A172 (cell line): ENCODE results near the gene RTBDN. TPM values are rescaled to one million over a fixed set of nuclear protein-coding genes. Genes with fewer than 3 reads are reported as not detected.

Experiments
- DNase-seq: peaks from one replicate; pipeline ENCODE4 v3.0.0-alpha.2; 2015; ENCODE audit warnings: low spot score
- total RNA-seq: library from RNA; depleted of rRNA; stranded (reverse); fragments of >200 nt; shearing (Covaris generic); gene quantifications from 2 replicates; pipeline ENCODE4 v1.2.3, GENCODE V29; 2014; rRNA removed

Gene RTBDN
- 3.4 TPM in 1 of 2 replicates, not detected in the other for total RNA-seq

DNA sequence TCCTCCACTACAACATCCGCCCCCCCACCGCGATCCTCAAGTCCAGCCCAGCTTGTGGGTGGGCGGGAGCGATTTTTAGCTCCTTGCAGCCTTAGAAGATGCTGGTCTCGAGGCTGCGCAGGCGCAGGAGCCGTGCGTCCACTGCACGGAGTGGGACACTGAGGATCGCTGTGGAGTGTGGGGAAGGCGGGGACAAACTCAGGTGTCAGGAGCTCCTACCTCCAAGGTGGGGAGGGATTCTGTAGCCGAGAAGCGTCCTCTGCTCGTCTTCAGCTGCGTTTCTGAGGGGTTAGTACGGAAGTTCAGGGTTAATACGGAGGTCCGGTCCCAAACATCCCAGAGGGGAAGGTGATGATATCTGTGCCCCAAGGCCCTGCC lies at the start of gene RTBDN:
Gene RTBDN, minus strand, starts transcription at position 14 of the 378 bp plus-strand sequence. CDS start 4,600 bp downstream, outside the sequence.
- DNase-seq = no peak

DNA sequence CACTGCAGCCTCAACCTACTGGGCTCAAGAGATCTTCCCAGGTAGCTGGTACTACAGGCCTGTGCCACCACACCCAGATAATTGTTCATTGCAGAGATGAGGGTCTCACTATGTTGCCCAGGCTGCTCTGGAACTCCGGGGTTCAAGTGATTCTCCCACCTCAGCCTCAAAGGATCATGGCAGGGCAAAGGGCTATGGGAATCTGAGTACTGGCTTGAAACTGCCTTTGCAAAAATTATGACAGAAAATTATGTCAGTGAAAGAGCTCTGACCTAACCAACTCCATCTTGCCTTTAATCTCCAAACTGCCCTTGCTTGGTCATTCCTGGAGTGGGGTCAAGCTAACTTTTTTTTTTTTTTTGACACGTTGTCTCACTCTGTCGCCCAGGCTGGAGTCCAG lies 48.2 kb upstream of the RTBDN start:
- no peak for DNase-seq

DNA sequence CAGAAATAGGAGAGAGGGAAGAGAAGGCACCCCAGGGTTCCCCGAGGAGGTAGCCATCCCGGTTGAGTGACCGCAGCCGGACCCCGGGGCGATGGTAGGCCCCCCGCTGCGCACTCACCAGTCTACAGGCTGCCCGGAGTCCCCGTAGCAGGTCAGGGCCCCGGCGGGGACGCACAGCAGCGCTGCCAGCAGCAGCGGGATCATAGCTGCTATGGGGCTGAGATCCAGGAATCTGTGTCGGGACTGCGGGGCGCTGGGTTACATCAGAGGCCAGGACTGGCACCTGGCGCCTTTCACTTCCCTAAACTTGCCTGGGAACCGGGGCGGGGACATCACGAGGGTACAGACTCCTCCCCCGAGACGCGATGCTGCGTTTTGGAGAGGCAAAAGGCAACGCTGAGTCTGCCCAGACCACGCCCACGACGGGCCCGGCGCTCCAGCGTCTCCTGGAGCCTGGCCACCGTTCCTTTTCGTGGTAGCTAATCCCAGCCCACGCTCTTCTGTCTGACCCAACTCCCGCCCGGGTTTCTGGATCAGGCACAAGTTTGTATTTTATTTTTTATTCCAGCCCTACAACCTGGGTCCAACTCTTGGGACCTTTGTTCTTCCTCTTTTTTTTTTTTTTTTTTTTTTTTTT lies 46.9 kb upstream of the RTBDN start, which contains the start of gene DNASE2:
Gene DNASE2, minus strand, starts transcription at position 278 of the 637 bp plus-strand sequence. Its CDS starts 74 bp downstream, at position 204.
- peak; percentile 92 for DNase-seq

DNA sequence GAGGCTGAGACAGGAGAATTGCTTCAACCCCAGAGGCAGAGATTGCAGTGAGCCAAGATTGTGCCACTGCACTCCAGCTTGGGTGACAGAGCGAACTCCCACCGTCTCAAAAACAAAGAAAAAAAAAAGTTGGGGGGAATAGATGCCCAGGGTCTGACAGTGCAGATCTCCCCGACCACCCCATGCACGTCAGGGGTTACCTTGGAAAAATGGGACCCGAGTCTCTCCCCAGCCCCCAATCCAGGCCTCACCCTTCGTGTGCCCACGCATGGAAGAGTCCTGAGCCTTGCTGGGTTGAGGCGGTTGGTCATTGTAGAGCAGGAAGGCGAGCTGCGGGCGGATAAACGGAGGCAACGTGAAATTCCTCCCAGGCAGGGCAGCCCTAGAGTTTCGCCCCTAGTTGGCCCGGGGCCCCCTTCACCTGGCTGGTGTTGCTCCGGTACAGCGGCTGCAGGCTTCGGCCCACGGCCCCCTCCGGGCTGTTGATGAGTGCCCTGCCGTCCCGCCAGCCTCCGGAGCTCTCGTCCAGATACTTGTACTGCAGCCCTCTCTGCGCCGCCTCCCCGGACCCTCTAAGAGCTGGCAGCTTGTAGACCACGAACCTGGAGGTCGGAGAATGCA lies 46.3 kb upstream of the RTBDN start:
- DNase-seq = no peak

DNA sequence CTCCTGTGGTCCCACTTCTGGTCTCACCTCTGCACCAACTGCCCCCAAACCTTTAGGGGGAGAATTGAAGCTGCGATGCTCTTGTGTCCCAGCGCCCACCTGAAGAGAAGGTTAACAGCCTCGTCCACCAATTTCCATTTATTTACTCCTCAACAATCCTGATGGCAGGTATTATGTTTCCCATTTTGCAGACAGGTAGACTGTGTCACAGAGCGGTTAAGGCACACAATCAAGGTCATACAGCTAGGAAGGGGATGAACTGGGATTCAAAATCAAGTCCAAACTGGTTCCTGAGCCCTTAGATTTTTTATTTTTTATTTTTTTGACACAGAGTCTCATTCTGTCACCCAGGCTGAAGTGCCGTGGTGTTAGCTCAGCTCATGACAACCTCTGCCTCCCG lies 40.7 kb upstream of the RTBDN start:
- DNase-seq = no peak

DNA sequence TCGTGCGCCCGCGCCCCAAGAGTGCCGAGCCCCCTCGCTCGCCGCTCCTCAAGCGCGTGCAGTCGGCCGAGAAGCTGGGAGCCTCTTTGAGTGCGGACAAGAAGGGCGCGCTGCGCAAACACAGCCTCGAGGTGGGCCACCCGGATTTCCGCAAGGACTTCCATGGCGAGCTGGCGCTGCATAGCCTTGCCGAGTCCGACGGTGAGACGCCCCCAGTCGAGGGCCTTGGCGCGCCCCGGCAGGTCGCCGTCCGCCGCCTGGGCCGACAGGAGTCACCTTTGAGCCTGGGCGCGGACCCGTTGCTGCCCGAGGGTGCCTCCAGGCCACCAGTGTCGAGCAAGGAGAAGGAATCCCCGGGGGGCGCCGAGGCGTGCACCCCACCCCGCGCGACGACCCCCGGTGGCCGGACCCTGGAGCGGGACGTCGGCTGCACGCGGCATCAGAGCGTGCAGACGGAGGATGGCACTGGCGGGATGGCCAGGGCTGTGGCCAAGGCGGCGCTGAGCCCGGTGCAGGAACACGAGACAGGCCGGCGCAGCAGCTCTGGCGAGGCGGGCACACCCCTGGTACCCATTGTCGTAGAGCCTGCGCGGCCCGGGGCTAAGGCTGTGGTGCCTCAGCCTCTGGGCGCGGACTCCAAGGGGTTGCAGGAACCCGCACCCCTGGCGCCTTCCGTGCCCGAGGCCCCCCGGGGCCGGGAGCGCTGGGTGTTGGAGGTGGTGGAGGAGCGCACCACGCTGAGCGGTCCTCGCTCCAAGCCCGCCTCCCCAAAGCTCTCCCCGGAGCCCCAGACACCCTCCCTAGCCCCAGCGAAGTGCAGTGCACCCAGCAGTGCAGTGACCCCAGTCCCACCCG lies 39.7 kb upstream of the RTBDN start:
- no peak for DNase-seq

DNA sequence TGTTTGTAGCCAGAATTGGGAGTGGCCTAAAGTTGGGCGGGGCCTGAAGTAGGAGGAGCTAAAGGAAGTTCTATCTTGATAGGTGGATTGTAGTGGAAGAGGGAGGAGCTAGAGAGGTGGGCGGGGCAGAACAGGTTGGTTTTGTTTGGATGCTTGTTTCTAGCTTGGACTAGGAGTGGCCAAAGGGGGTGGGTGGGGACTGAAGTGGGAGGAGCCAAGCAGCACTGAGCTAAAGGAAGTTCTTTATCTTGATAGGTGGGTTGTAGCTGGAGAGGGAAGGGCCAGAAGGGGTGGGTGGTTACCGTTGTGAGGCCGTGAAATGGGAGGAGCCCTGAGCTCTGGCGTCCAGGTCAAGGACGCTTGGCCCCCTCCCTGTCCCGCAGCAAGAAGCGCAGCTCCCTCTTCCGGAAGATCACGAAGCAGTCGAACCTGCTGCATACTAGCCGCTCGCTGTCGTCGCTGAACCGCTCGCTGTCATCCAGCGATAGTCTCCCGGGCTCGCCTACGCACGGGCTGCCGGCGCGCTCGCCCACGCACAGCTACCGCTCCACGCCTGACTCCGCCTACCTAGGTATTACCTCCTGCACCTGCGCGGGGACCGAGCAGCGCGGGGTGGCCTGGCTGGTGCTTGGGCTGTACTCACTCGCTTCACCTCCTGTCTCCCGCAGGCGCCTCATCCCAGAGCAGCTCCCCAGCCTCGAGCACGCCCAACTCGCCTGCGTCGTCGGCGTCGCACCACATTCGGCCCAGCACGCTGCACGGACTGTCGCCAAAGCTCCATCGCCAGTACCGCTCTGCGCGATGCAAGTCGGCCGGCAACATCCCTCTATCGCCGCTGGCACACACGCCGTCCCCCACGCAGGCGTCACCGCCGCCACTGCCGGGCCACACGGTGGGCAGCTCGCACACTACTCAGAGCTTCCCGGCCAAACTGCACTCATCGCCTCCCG lies 38.8 kb upstream of the RTBDN start:
- DNase-seq = peak; percentile 50

DNA sequence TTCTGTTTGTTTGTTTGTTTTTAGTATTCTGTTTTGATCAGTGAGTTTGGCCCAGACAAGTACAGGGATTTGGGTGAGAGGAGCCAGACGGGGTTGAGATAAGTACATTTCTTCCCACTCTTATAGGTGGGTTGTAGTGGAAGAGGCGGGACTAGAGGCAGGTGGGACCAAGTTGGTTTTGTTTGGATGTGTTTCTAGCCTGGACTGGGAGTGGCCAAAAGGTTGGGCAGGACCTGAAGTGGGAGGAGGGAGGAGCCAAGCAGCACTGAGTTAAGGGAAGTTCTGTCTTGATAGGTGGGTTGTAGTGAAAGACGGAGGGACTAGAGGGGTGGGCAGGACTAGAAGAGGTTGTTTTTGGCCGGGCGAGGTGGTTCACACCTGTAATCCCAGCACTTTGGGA lies 37.9 kb upstream of the RTBDN start:
- no peak for DNase-seq

DNA sequence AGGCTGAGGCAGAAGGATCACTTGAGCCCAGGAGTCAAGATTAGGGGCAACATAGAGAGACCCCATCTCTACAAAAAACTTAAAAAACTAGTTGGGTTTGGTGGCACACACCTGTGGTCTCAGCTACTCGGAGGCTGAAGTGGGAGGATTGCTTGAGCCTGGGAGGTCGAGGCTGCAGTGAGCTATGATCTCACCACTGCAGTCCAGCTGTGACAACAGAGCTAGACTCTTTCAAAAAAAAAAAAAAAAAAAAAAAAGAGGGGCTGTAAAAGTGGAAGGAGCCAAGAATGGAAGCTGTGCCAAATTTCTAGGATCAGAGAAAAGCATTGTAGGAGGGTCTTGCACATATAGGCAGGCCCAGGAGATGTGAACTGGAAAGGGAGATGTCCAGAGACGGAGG lies 37.3 kb upstream of the RTBDN start:
- DNase-seq = no peak

DNA sequence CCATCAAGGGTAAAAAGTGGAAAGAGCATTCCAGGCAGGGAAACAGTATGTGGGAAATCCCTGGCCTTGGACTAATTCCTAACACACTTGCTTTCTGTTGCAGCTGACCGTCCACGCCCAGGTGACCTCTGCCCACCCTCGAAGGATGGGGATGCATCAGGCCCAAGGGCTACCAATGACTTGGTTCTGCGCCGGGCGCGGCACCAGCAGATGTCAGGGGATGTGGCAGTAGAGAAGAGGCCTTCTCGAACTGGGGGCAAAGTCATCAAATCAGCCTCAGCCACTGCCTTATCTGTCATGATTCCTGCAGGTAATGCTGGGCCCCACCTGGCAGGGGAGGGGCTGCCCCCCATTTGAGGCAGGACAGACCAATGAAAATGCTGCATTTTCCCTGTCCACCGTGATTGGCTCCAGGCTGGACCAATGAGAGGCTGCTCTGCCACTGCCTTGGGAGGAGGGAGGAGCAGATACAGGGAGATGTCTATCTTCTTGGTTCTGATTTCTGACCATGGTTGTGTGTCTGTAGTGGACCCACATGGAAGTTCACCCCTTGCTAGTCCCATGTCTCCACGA lies 34.2 kb upstream of the RTBDN start:
- DNase-seq = no peak

DNA sequence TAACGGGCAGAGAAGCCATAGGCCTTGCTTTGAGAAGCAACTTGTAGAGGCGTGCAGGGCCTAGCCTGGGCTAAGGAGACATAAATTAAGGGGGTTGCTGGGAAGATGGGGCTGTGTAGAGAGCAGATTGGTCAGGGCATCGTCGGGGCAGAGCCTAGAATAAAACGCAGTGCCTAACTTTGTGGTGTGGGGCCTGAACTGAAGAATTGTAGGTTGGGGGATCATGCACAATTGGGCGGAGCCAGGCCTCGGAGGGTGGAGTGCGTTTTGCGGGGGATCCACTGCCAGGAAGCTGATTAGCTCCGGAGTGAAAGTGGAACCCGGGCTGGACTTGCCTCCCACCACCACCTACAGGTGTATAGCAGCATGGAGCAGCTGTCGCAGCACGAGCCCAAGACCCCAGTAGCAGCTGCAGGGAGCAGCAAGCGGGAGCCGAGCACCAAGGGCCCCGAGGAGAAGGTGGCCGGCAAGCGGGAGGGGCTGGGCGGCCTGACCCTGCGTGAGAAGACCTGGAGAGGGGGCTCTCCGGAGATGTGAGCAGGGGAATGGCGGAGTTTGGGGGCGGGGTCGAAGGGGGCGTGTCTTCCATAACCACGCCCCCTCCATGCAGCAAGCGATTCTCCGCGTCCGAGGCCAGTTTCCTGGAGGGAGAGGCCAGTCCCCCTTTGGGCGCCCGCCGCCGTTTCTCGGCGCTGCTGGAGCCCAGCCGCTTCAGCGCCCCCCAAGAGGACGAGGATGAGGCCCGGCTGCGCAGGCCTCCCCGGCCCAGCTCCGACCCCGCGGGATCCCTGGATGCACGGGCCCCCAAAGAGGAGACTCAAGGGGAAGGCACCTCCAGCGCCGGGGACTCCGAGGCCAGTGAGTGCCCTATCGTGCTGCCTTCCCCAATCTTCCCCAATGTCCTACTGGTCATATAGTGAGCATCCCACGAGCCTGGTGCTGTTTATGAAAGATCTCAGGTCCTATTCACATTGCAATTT lies 33.0 kb upstream of the RTBDN start:
- no peak for DNase-seq

DNA sequence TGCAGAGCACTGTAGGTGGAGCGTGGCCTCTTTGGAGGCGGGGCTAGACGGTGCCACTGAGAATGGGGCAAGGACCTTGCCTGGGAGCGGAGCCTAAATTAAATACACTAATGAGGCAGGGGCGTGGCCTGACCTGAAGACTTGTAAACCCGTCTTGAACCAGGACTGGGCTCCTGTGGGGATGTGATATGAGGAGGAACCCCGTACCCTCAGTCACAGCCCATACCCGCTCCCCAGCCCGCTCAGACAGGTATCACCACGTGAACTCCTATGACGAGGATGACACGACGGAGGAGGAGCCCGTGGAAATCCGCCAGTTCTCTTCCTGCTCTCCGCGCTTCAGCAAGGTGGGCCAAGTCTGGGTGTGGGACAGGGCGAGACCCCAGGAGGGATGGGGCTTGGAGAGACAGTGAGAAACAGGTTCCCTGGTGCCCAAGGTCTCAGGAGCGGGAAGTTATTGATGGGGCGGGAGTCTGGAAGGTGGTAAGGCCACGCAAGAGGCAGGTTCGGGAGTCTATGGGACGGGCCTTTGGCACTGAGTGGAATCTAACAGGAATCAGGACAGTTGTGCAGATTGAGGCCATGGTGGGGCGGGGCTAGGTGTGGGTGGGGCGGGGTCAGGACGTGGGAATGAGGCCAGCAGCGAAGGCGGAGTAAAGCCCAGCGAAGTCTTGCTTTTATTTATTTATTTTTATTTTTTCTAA lies 32.2 kb upstream of the RTBDN start:
- DNase-seq = no peak

DNA sequence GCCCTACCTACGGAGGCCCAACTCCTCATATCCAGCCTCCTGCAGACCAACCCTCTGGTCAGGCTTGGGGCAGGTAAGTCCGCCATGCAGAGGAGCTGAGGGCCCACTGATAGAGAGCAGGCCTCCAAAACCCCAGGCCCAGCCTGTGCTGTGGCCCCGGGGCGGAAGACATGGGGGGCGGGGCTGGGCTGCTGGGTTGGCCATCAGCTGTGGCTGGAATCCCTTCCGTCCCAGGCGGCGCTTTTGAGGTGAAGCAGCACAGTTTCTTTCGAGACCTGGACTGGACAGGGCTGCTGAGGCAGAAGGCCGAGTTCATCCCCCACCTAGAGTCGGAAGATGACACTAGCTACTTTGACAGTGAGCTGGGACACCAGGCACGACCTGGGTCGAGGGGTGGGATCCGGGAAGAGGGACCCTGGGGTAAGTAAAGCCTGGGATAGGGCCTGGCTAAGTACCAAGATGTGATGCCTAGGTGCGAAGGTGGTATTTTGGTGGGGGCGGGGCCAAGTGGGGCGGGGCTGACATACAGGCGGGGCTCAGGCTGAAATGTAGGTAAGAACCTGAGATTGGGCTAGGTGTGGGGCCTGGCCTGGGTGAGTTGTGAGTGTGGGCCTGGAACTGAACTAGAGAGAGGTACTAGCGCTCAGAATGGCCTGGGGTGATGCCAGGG lies 31.5 kb upstream of the RTBDN start:
- no peak for DNase-seq

DNA sequence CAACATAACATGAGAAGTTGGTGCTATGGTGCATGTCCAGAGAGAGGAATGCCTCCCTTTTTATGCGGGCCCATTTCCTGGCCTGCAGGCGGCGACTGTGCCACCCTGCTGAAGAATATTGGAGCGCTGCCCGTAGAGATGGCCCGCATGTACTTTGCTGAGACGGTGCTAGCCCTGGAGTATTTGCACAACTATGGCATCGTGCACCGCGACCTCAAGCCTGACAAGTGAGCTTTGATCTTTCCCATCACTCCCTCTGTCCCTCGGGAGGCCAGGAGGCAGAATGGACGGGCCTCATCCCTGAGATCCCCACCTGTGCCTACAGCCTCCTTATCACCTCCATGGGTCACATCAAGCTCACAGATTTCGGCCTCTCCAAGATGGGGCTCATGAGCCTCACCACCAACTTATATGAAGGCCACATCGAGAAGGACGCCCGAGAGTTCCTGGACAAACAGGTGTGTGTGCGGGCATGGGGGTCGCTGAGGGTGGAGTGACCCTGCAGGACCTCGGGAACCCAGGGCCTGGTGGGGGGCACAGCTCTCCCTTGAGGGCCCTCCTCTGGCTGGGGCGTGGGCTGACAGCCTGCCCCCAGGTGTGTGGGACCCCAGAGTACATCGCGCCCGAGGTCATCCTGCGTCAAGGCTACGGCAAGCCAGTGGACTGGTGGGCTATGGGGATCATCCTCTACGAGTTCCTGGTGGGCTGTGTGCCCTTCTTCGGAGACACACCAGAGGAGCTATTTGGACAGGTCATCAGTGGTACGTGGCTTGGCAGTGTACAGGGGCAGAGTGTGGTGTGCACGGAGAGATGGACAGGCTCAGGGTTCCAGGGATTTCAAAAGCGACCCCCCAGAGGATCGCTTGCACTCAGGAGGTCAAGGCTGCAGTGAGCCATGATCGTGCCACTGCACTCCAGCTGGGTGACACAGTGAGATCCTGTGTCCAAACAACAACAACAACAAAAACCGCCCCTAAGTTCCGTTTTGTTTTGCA lies 30.6 kb upstream of the RTBDN start:
- DNase-seq = no peak

DNA sequence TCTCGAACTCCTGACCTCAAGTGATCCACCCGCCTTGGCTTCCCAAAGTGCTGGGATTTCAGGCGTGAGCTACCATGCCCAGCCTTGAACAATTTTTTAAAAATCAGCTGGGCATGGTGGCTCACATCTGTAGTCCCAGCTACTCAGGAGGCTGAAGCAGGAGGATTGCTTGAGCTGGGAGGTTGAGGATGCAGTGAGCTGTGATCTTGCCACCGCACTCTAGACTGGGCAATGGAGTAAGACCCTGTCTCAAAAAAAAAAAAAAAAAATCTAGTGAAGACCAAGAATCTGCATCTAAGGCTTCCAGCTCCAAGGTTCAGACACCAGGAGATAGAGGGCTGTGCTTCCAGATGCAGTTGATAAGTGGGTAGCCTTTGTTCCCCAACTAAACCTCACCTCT lies 29.8 kb upstream of the RTBDN start:
- DNase-seq = no peak

DNA sequence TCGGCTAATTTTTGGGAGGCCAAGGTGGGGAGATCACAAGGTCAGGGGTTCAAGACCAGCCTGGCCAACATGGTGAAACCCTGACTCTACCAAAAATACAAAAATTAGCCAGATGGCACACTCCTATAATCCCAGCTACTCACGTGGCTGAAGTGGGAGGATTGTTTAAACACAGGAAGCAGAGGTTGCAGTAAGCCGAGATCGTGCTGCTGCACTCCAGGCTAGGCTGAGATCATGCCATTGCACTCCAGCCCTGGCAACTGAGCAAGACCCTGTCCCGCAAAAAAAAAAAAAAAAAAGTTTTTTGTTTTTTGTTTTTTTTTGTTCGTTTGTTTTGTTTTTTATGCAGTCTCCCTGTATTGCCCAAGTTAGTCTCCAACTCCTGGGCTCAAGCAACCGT lies 25.2 kb upstream of the RTBDN start:
- DNase-seq = no peak
